BLaER1 treated with 17β-estradiol and CSF1 and Interleukin-3, amounts not matched to agents 10 nM and 100 nM (cell line): ENCODE measurements around the gene TCF25.

Experiments used
- H3K27ac ChIP-seq, 11 experiments: shearing (Covaris generic); formaldehyde crosslinking; 2 replicates each; pipeline ENCODE4 v1.8.1; 2022
- H3K27me3 ChIP-seq, 11 experiments: shearing (Covaris generic); formaldehyde crosslinking; 2 replicates each; pipeline ENCODE4 v1.8.1; 2022
- H3K36me3 ChIP-seq, 11 experiments: shearing (Covaris generic); formaldehyde crosslinking; 2 replicates each; pipeline ENCODE4 v1.8.1; 2022
- H3K4me1 ChIP-seq, 10 experiments: shearing (Covaris generic); formaldehyde crosslinking; 2 replicates each; pipeline ENCODE4 v1.8.1; 2022
- H3K4me2 ChIP-seq, 11 experiments: shearing (Covaris generic); formaldehyde crosslinking; 2 replicates each; pipeline ENCODE4 v1.8.1; 2022
- H3K4me3 ChIP-seq, 10 experiments: shearing (Covaris generic); formaldehyde crosslinking; 2 replicates each; pipeline ENCODE4 v1.8.1; 2022
- H3K9ac ChIP-seq, 11 experiments: shearing (Covaris generic); formaldehyde crosslinking; 2 replicates each; pipeline ENCODE4 v1.8.1; 2022
- H3K9me3 ChIP-seq, 11 experiments: shearing (Covaris generic); formaldehyde crosslinking; replicated peaks in 1 of 11; 2 replicates each; pipeline ENCODE4 v1.8.1; 2022
- H4K20me1 ChIP-seq, 11 experiments: shearing (Covaris generic); formaldehyde crosslinking; 2 replicates each; pipeline ENCODE4 v1.8.1; 2022
- Cebpa-rat ChIP-seq, 11 experiments: shearing (Covaris generic); IDR thresholded peaks; 2 replicates each; pipeline ENCODE4 v1.8.1; 2022

TCF25 gene

DNA sequence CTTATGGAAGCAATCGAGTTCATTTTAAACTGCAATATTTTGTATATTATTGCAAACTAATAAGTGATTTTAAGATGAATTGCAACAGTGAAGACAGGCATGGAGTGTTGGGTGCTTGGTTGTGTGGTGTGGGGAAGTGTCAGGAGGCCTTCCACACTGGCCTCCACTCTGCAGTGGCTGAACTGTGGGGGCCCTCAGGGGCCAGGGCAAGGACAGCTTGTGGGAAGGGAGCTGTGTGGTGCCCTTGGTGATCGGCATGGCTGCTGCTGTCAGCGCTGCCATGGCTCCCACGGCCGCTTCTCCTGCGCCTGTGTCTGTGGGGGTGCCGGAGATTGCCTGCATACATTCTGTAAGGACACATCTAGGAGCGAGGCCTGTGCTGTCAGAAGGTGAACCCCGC lies 19.2 kb downstream of the TCF25 start:
- Histone ChIP-seq H3K36me3 (peaks cover 100% of the 10 kb centered on the region in 11 experiments), H3K4me2 (no peak overlapping the region), H3K27me3 (no peaks in the 10 kb centered on the region), H3K9me3 (no peaks in the 10 kb centered on the region), H3K9ac (no peak overlapping the region), H3K4me3 (no peak overlapping the region), H4K20me1 (peaks cover 62 to 100% (median 89%) of the 10 kb centered on the region in 11 experiments), H3K4me1 (no peaks in the 10 kb centered on the region), H3K27ac (no peak overlapping the region)
- no peak for TF ChIP-seq Cebpa-rat (IDR thresholded peaks at IDR 0.05)

DNA sequence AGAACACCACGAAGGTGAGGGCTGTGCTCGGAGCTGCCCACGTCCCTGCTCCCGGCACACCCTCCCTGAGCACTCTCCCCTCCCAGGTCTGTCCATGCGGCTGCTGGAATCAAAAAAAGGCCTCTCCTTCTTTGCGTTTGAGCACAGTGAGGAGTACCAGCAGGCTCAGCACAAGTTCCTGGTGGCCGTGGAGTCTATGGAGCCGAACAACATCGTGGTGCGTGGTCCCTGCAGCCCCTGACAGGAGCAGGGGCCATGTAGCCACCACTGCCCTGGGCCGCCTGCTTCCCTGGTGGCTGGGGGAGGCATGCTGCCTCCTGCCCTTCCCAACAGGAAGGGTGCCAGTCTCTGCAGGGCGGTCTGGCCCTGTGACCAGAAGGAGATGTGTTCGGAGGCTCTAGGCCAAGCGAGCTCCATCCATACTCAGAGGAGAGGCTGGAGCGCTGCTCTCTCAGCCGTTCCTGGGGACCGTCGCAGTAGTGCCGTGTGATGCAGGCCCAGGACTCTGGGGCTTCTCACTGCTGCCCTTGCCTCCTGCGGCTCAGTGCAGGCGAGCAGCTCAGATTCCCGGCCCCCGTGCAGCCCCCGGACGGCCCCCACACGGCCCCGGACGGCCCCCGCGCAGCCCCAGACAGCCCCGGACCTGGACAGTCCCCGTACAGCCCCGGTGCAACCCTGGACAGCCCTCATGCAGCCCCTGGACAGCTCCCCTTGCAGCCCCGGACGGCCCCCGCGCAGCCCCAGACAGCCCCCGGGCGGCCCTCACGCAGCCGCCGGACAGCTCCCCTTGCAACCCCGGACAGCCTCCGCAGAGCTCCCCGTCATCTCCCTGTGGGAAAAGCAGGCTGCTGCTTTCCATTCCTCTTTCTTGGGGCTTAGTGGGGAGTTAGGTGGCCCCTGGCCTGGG lies 20.5 kb downstream of the TCF25 start:
- H3K9me3 ChIP-seq: no peaks in the 10 kb centered on the region
- H3K4me3 ChIP-seq: no peak overlapping the region
- H4K20me1 ChIP-seq: peaks cover 62 to 100% (median 89%) of the 10 kb centered on the region in 11 experiments
- peaks cover 100% of the 10 kb centered on the region in 11 experiments for H3K36me3 ChIP-seq
- no peaks in the 10 kb centered on the region for H3K4me1 ChIP-seq
- H3K9ac ChIP-seq: no peak overlapping the region
- no peaks in the 10 kb centered on the region for H3K27me3 ChIP-seq
- no peak for TF ChIP-seq Cebpa-rat (IDR thresholded peaks at IDR 0.05)
- H3K27ac ChIP-seq: no peak overlapping the region
- H3K4me2 ChIP-seq: no peak overlapping the region

DNA sequence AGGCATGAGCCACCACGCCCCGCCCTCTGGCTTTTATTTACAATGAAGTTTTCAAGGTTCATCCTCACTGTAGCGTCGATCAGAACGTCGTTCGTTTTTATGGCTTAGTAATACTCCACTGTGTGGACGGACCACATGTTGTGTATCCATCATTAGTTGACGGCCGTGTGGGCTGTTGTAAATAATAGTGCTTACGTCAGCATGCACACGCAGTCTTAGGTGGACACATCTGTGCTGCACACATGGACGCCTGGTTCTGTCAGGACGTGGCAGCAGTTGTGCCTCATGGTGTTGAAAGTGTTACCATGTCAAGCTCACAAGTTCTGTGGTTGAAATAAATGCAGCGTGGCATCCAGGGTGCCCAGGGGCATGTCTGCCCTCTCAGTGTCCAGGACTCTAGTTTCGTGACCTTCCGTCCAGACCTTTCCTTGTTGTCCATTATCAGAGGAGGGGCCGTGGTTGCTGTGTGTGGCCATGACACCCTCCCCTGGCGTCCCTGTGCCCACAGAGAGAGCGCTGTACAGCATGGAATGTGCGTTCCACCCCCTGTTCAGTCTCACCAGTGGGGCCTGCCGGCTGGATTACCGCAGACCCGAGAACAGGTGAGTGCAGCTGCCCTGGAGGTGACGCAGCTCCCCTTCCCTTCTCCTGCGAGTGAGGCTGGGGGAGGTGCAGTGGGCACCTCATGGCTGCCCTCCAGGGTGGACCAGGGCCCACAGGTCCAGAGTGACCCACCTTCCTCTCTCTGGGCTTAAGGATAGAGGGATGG lies 22.3 kb downstream of the TCF25 start:
- no peak overlapping the region for H3K9ac ChIP-seq
- H4K20me1 ChIP-seq: peaks cover 57 to 100% (median 91%) of the 10 kb centered on the region in 11 experiments

DNA sequence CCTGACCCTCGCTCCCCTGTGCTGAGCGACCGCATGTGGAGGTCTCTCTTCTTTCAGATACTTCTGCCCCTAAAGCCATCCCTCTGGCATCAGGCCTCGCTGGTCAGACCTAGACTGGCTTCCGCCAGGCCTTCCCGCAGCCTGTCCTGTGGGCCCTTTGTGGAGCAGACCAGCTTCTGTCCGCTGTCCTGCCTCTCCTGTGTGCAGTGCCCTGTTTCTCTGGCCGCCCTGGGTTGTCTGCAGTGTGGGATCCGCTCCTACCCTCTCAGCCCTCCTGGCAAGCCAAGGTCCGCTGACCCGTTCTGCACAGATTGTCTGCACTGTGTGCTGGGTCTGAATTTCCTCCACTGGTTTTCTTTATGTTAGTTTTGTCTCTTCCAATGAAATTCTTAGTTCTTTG lies 23.8 kb downstream of the TCF25 start:
- TF ChIP-seq Cebpa-rat (IDR thresholded peaks at IDR 0.05): no peak

More for the DNA sequence above, 22.3 kb downstream of the TCF25 start:
- TF ChIP-seq Cebpa-rat (IDR thresholded peaks at IDR 0.05): no peak
- Histone ChIP-seq H3K4me1 (no peaks in the 10 kb centered on the region), H3K36me3 (peaks cover 99 to 100% (median 100%) of the 10 kb centered on the region in 11 experiments), H3K9me3 (no peaks in the 10 kb centered on the region), H3K4me2 (no peak overlapping the region), H3K27me3 (no peaks in the 10 kb centered on the region), H3K27ac (no peak overlapping the region), H3K4me3 (no peak overlapping the region)

DNA sequence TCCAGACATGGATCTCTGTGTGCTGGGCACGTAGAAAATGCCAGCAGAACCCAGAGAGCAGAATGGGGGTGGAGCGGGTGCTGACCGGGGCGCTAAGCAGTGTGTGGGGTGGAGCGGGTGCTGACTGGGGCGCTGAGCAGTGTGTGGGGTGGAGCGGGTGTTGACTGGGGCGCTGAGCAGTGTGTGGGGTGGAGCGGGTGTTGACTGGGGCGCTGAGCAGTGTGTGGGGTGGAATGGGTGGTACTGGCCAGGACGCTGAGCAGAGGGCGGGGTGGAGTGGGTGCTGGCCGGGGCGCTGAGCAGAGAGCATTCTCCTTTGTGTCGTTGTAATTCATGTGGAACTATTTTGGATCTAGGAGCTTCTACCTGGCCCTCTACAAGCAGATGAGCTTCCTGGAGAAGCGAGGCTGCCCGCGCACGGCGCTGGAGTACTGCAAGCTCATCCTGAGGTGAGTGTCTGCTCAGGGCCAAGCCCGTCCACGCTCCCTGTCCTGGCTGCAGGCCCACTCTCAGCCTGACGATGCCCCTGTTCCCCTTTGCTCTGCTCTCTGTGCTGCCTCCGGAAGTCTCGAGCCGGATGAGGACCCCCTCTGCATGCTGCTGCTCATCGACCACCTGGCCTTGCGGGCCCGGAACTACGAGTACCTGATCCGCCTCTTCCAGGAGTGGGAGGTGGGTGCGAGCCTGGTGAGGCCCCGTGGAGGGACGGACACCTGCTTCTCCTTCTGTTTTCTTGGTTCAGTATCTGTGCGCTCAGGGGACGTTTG lies 25.0 kb downstream of the TCF25 start:
- no peaks in the 10 kb centered on the region for H3K4me1 ChIP-seq
- no peaks in the 10 kb centered on the region for H3K27me3 ChIP-seq
- peaks cover 41 to 89% (median 77%) of the 10 kb centered on the region in 11 experiments; a peak in 20 of 22 replicates for H4K20me1 ChIP-seq
- H3K4me3 ChIP-seq: no peak overlapping the region
- peaks cover 86 to 89% (median 88%) of the 10 kb centered on the region in 11 experiments for H3K36me3 ChIP-seq
- no peaks in the 10 kb centered on the region for H3K9me3 ChIP-seq
- no peak for TF ChIP-seq Cebpa-rat (IDR thresholded peaks at IDR 0.05)
- H3K9ac ChIP-seq: no peak overlapping the region
- H3K27ac ChIP-seq: no peak overlapping the region
- no peak overlapping the region for H3K4me2 ChIP-seq

More for the DNA sequence above, 23.8 kb downstream of the TCF25 start:
- H3K9ac ChIP-seq: no peak overlapping the region
- H3K9me3 ChIP-seq: no peaks in the 10 kb centered on the region
- peaks cover 47 to 91% (median 81%) of the 10 kb centered on the region in 11 experiments; a peak in 21 of 22 replicates for H4K20me1 ChIP-seq
- H3K4me3 ChIP-seq: no peak overlapping the region
- H3K4me1 ChIP-seq: no peaks in the 10 kb centered on the region
- H3K4me2 ChIP-seq: no peak overlapping the region
- H3K27me3 ChIP-seq: no peaks in the 10 kb centered on the region
- no peak overlapping the region for H3K27ac ChIP-seq
- H3K36me3 ChIP-seq: peaks cover 90 to 91% (median 91%) of the 10 kb centered on the region in 11 experiments

DNA sequence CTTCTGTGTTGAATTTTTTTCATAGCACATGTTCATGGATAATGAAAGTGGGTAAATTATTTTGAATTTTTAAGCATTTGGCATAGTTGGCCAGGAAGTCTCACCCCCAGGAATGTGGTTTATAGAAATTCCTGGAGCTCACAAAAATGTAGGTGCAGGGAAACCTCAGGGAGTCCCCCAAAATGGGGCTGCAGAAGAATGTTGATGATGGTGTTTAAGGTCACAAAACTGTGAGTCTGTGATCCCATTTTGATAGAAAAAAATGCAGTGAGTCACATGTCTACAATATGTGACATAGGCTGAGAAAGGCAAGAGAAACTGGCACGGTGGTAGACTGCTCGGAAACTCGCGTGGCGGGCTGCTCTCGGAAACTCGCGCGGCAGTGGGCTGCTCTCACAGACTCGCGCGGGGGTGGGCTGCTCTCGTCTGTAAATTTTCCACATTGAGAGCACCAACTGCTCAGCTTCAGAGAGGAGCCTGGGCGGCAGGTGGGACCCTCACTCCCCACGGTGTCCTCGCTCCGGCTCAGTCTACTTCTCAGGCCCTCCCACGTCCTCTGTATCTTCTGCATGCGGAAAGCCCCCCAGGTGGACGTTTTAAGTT lies 26.6 kb downstream of the TCF25 start:
- no peaks in the 10 kb centered on the region for H3K9me3 ChIP-seq
- no peak overlapping the region for H3K9ac ChIP-seq
- no peak for TF ChIP-seq Cebpa-rat (IDR thresholded peaks at IDR 0.05)
- H3K4me2 ChIP-seq: no peak overlapping the region
- peaks cover 29 to 89% (median 77%) of the 10 kb centered on the region in 11 experiments; a peak in 21 of 22 replicates for H4K20me1 ChIP-seq
- H3K36me3 ChIP-seq: peaks cover 86 to 89% (median 88%) of the 10 kb centered on the region in 11 experiments
- H3K27me3 ChIP-seq: no peaks in the 10 kb centered on the region
- no peak overlapping the region for H3K27ac ChIP-seq
- no peak overlapping the region for H3K4me3 ChIP-seq
- peaks cover 0 to 6% (median under 1%) of the 10 kb centered on the region in 10 experiments; a peak in 8 of 20 replicates for H3K4me1 ChIP-seq

DNA sequence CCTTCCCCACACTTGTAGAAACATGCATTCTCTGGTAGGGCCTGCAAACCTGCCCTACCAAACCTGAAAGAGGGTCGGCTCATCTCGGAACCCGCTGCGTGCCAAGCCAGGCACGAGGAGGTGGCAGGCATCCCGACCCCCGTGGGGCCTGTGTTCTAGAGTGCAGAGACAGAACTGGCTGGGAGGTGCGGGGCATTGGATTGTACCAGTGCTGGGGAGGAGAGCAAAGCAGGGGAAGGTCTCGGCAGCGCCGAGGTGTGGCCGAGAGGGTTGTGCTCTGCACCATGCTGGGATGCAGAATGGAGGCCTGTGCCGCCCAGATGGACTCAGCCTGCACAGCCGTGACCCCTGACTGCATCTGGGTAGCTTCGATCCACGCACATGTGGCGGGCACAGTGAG lies 27.5 kb downstream of the TCF25 start:
- Histone ChIP-seq H3K4me3 (no peak overlapping the region), H3K4me1 (peaks cover 0 to 15% (median 10%) of the 10 kb centered on the region in 10 experiments; a peak in 13 of 20 replicates), H3K27me3 (no peaks in the 10 kb centered on the region), H3K36me3 (peaks cover 86 to 89% (median 88%) of the 10 kb centered on the region in 11 experiments), H3K9me3 (peaks cover 0 to 5% (median 0%) of the 10 kb centered on the region in 11 experiments; a peak in 4 of 22 replicates), H4K20me1 (peaks cover 23 to 89% (median 77%) of the 10 kb centered on the region in 11 experiments; a peak in 21 of 22 replicates), H3K9ac (no peak overlapping the region), H3K27ac (no peak overlapping the region), H3K4me2 (no peak overlapping the region)
- TF ChIP-seq Cebpa-rat (IDR thresholded peaks at IDR 0.05): no peak

DNA sequence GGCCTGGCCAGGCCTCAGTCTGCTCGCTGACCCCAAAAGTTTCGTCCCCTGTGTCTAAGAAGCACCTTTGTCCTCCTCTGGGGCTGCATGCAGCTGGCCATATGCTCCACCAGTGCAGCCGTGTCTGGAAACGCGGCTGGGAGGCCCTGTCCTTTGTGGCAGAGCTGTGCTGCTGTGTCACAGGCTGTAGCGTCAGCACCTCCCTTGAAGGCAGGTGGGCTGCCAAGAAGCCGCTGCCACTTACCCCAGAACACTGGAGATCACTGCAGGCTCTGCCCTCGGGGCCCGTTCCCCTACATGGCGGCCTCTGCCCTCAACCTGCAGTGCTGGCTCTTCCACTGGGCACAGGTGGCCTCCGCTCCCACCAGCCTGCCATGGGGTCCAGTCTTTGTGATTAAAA lies 29.6 kb downstream of the TCF25 start:
- Histone ChIP-seq H3K27ac (no peak overlapping the region), H3K36me3 (peaks cover 80 to 84% (median 82%) of the 10 kb centered on the region in 11 experiments), H3K4me1 (peaks cover 0 to 20% (median 14%) of the 10 kb centered on the region in 10 experiments; a peak in 13 of 20 replicates), H3K27me3 (no peaks in the 10 kb centered on the region), H3K4me3 (no peak overlapping the region), H3K4me2 (no peak overlapping the region), H3K9me3 (peaks cover 0 to 19% (median 12%) of the 10 kb centered on the region in 11 experiments; a peak in 17 of 22 replicates), H3K9ac (no peak overlapping the region), H4K20me1 (peaks cover 16 to 79% (median 67%) of the 10 kb centered on the region in 11 experiments; a peak in 21 of 22 replicates)
- TF ChIP-seq Cebpa-rat (IDR thresholded peaks at IDR 0.05): no peak
